ENCODE results near the gene SETD5.

Gene SETD5

DNA sequence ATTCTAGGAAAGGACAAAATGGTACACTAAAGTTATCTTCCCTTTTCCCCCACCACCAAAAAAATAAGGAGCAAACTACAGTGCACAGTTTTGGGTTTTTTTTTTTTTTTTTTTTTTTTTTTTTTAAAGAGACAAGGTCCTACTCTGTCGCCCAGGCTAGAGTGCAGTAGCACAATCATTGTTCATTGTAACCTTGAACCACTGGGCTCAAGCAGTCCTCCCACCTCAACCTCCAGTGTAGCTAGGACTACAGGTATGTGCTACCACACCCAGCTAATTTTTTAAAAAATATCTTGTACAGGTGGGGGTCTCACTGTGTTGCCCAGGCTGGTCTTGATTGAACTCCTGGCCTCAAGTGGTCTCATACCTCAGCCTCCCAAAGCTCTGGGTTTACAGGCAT is 14.9 kb downstream of the SETD5 start:
- H3K9me3 ChIP-seq (ENCODE audit: control insufficient read depth, insufficient read depth, low read length) = no peaks in the 10 kb centered on the region
- H3K9ac ChIP-seq (ENCODE audit: low read depth, low read length) = no peak overlapping the region
- peaks cover 4% of the 10 kb centered on the region; the same call in 1 of the 2 replicates for H3K36me3 ChIP-seq (ENCODE audit: insufficient read depth, low read length)
- no peaks in the 10 kb centered on the region; the same call in 1 of the 2 replicates for H3K4me1 ChIP-seq (ENCODE audit: insufficient read depth, low read length)

DNA sequence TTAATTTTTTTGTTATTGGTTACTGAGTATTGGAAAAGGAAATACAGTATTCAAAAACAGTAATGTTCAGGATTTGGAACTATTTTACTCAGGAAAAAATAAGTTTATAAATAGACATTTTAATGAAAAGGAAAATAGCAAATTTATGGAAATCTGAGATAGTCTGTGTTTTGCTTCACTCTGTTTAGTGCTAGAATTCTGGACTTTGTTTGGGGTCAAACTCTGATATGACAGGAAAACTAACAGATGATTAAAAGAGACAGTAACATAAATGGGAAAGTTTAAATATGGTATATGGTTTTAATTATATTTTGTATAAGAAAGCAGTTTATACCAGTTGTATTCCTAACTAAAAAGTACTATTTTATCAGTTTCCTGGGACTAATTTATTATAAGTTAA is 17.4 kb downstream of the SETD5 start:
- peaks cover 4% of the 10 kb centered on the region; the same call in 1 of the 2 replicates for H3K36me3 ChIP-seq (ENCODE audit: insufficient read depth, low read length)
- no peak overlapping the region for H3K9ac ChIP-seq (ENCODE audit: low read depth, low read length)
- no peaks in the 10 kb centered on the region for H3K9me3 ChIP-seq (ENCODE audit: control insufficient read depth, insufficient read depth, low read length)
- H3K4me1 ChIP-seq (ENCODE audit: insufficient read depth, low read length) = no peaks in the 10 kb centered on the region; the same call in 1 of the 2 replicates

DNA sequence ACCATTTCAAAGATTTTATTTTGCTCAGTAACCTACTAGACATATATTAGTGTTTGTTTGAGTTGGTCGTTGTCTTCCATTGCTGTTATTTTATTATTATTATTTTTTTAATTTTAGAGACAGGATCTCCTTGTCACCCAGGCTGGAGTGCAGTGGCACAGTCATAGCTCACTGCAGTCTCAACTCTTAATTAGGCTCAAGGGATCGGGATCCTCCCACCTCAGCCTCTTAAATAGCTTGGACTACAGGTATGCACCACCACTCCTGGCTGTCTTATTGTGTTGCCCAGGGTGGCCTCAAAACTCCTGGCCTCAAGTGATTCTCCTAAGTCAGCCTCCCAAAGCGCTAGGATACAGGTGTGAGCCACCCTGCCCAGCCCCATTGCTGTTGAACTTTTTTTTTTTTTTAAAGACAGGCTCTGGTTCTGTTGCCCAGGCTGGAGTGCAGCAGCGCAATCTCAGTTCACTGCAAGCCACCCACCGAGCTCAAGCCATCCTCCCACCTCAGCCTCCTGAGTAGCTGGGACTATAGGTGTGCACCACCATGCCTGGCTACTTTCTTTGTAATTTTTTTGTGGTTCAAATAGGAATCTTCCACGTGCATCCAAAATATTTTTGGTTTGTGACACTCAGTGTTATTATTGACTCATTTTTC is 18.2 kb downstream of the SETD5 start:
- no peaks in the 10 kb centered on the region for H3K9me3 ChIP-seq (ENCODE audit: control insufficient read depth, insufficient read depth, low read length)
- H3K36me3 ChIP-seq (ENCODE audit: insufficient read depth, low read length) = peaks cover 4% of the 10 kb centered on the region; the same call in 1 of the 2 replicates
- no peak overlapping the region for H3K9ac ChIP-seq (ENCODE audit: low read depth, low read length)
- H3K4me1 ChIP-seq (ENCODE audit: insufficient read depth, low read length) = no peaks in the 10 kb centered on the region; the same call in 1 of the 2 replicates

DNA sequence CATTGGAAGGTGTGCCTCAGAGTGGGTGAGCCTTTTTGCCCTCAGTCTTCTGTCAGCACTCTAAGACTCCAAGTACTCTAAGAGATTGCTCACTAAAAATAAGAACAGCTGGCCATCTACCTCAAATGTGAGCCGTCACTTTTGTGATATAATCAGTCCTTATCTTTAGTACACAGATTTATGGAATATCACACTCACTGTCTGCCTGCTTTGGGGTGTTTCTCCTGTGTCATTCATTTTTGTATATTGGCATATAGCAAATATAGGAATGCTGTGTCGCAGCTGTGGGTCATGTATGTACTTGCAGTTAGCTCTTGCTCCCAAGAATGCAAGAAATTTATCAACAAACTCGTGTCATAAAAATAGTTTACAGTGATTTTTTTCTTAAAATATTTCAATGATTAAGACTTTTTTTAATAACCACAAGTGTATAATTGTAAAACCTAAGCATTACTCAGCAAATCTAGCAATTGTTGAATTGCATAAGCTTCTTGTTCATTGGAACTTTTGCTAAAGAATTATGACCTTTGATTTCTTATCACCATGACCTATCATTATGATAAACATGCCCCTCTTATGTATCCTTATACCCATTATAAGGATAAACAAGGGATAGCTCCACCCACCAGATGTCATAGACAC is 18.8 kb downstream of the SETD5 start:
- H3K9me3 ChIP-seq (ENCODE audit: control insufficient read depth, insufficient read depth, low read length) = no peaks in the 10 kb centered on the region

DNA sequence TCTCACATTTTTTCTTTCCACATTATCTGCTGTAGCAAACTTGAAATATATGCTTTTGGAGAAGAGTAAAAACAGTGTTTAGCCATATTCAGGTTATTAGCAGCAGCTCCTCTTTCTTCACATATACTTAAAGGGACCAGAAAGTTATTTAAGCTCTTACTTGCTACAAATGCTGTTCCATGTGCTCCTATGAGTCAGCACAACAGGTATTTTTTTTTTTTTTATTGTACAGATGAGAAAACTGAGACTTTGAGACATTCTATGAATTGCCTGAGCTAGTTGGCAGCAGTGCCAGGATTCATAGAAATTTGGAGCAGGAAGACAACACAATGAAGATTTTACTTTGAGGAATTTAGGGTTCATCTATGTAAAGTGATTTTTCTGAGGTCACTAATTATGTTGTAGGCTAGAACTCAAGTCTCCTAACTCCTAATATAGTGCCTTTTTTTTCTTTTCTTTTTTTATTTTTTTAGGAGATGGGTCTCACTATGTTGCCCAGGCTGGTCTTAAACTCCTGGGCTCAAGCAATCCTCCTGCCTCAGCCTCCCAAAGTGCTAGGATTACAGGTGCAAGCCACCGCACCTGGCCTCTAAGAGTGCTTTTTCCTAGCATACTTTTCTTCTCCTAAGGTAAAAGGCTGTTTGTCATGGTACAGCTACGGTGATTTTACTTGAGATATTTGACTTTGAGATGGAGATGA is 23.6 kb downstream of the SETD5 start:
- Histone ChIP-seq H3K9me3 (ENCODE audit: control insufficient read depth, insufficient read depth, low read length) (no peaks in the 10 kb centered on the region), H3K9ac (ENCODE audit: low read depth, low read length) (no peak overlapping the region), H3K4me1 (ENCODE audit: insufficient read depth, low read length) (peaks cover 12% of the 10 kb centered on the region), H3K36me3 (ENCODE audit: insufficient read depth, low read length) (peaks cover 2% of the 10 kb centered on the region; the same call in 1 of the 2 replicates)

More for the DNA sequence above, 18.8 kb downstream of the SETD5 start:
- Histone ChIP-seq H3K9ac (ENCODE audit: low read depth, low read length) (no peak overlapping the region), H3K4me1 (ENCODE audit: insufficient read depth, low read length) (no peaks in the 10 kb centered on the region; the same call in 1 of the 2 replicates), H3K36me3 (ENCODE audit: insufficient read depth, low read length) (peaks cover 4% of the 10 kb centered on the region; the same call in 1 of the 2 replicates)

DNA sequence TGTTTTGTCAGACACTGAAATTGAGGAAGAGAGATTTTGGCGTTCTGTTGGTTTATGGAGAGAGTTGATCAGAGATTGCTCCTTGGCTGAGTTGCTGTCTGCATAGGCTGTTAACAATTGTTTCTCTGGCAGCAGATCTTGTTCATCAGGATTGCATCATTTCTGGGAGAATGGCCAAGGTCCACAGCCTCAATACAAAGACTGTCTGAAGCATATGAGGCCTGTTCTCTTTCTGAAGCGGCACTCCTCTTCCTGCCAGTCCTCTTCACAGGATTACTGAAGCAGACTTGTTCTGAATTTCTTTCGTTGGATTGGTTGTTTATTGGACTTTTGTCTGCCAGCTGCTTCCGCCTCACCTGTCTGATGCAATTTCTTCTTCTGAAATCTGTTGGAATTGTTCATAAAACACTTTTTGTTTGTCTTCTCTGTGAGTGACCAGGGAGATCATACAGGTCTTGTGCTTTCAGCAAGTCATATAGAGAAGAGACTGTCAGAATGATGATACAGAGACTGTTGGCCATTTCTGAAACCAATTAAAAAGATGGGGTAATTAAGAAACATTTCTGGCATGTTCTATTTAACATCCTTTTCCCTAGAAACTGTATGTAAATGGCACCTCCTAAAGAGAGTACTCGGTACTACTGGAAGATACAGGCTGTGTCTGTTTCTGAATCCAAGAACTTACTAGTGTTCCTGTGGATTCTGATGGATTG is 25.5 kb downstream of the SETD5 start:
- Histone ChIP-seq H3K9ac (ENCODE audit: low read depth, low read length) (peak overlapping the region; percentile 8; the same call in 1 of the 2 replicates), H3K9me3 (ENCODE audit: control insufficient read depth, insufficient read depth, low read length) (no peaks in the 10 kb centered on the region), H3K36me3 (ENCODE audit: insufficient read depth, low read length) (peaks cover 12% of the 10 kb centered on the region), H3K4me1 (ENCODE audit: insufficient read depth, low read length) (peaks cover 12% of the 10 kb centered on the region)

DNA sequence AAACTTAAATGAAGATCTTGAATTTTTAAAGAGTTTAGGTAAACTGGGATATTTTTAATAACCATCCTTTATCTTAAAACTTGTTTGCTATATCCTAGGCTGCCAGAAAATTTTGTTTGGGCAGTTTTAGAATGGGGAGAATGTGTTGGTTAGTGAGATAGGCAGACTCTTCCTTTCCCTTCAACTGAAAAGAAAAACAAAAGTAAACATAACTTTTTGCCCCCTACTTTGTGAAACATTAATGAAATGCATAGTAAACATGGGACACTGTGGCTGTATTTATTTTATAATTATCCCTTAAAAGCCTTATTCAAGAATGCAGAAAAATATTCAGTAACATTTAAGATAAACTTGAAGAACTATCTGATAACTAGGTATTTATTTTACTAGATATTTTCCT is 31.0 kb downstream of the SETD5 start:
- Histone ChIP-seq H3K36me3 (ENCODE audit: insufficient read depth, low read length) (peaks cover 44% of the 10 kb centered on the region), H3K9me3 (ENCODE audit: control insufficient read depth, insufficient read depth, low read length) (no peaks in the 10 kb centered on the region), H3K4me1 (ENCODE audit: insufficient read depth, low read length) (no peaks in the 10 kb centered on the region), H3K9ac (ENCODE audit: low read depth, low read length) (no peak overlapping the region)

DNA sequence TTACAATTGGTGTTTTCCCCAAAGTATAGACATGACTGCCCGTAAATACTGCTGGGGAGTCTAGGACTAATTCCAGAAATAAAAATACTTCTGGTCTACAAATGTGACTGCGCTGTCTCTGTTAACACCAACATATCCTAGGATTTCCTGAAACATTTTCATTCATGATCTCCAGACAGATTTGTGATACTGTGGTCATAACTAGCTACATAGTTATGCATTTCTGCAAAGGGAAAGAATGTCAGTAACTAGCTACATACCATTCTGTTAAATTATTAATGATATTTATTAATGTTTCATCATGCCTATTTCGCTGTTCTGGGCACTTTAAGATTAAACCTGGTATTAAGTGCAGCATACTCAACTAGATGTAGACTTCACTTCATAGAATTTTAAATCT is 33.3 kb downstream of the SETD5 start:
- H3K4me1 ChIP-seq (ENCODE audit: insufficient read depth, low read length) = no peaks in the 10 kb centered on the region
- peaks cover 63% of the 10 kb centered on the region for H3K36me3 ChIP-seq (ENCODE audit: insufficient read depth, low read length)
- no peaks in the 10 kb centered on the region for H3K9me3 ChIP-seq (ENCODE audit: control insufficient read depth, insufficient read depth, low read length)
- no peak overlapping the region for H3K9ac ChIP-seq (ENCODE audit: low read depth, low read length)

DNA sequence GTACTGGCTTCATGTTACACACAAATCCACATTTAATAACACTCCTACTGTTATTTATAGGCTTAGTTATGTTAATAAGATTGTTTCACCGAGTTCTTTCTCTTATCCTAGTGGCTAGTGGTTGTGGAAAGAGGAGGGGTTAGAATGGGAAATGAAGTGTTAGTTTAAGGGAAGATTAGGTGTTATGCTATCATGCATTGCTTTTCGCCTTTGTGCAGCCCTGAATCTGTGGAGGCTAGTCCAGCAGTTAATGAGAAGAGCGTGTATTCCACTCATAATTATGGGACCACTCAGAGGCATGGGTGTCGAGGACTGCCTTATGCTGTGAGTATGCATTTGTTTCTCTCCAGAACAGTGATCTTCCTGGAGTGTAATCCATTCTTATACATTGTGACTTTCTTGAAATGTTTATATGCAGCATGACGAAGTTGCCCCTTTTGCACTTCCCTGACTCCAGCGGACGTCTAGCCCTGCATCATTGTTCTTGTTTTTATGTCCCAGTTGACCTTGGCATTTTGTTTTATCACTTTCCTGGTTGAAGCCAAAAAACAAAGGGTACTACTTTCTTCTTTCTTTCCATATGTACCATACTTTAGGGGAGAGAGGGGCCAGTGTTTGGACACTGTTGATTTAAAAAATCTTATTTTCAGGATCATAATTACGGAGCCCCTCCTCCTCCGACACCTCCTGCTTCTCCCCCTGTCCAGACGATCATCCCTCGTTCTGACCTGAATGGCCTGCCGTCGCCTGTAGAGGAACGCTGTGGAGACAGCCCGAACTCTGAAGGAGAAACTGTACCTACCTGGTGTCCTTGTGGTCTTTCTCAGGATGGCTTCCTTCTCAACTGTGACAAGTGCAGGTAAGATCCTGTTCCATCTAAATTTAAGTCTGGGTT is 36.5 kb downstream of the SETD5 start:
- Histone ChIP-seq H3K9ac (ENCODE audit: low read depth, low read length) (no peak overlapping the region), H3K4me1 (ENCODE audit: insufficient read depth, low read length) (no peaks in the 10 kb centered on the region), H3K36me3 (ENCODE audit: insufficient read depth, low read length) (peaks cover 67% of the 10 kb centered on the region), H3K9me3 (ENCODE audit: control insufficient read depth, insufficient read depth, low read length) (no peaks in the 10 kb centered on the region)

DNA sequence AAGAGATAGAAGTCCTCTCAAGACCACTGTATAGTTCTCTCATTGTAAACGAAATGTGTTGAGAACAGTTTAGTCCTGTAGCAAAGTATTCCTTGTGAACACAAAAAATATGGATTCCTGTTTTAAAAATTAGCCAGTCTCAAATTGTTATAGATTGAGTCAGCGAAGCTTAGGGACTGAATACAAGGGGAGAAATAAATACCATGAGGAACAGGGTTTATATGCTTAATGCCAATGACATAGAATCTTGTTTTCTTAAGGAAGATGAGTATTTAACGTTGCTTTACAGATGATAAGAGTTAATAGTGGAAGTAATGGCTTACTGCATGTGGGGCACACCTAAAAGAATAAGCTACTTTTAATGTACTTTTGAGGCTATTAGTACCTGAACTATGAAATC is 37.9 kb downstream of the SETD5 start:
- Histone ChIP-seq H3K4me1 (ENCODE audit: insufficient read depth, low read length) (no peaks in the 10 kb centered on the region), H3K9ac (ENCODE audit: low read depth, low read length) (no peak overlapping the region), H3K9me3 (ENCODE audit: control insufficient read depth, insufficient read depth, low read length) (no peaks in the 10 kb centered on the region), H3K36me3 (ENCODE audit: insufficient read depth, low read length) (peaks cover 58% of the 10 kb centered on the region)

DNA sequence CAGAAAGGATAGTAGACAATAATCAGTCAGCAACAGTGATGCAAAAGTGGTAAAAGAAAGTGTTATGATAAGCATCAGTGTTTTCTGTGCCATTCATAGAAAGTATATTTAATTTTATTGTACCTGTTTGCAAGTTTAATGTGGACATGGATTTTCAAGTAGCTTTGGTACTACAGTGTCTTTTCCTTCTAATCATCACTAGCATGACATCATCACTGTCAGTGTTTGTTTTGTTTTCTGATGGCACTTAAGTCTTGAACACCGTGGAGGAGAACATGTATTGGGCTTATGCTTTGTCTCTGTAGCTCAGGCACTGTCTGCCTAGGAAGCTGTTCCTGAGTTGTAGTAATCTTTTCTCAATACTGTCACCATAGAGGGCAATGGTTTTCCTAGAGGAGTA is 41.9 kb downstream of the SETD5 start:
- Histone ChIP-seq H3K36me3 (ENCODE audit: insufficient read depth, low read length) (peaks cover 73% of the 10 kb centered on the region), H3K9ac (ENCODE audit: low read depth, low read length) (no peak overlapping the region), H3K9me3 (ENCODE audit: control insufficient read depth, insufficient read depth, low read length) (no peaks in the 10 kb centered on the region), H3K4me1 (ENCODE audit: insufficient read depth, low read length) (no peaks in the 10 kb centered on the region)

DNA sequence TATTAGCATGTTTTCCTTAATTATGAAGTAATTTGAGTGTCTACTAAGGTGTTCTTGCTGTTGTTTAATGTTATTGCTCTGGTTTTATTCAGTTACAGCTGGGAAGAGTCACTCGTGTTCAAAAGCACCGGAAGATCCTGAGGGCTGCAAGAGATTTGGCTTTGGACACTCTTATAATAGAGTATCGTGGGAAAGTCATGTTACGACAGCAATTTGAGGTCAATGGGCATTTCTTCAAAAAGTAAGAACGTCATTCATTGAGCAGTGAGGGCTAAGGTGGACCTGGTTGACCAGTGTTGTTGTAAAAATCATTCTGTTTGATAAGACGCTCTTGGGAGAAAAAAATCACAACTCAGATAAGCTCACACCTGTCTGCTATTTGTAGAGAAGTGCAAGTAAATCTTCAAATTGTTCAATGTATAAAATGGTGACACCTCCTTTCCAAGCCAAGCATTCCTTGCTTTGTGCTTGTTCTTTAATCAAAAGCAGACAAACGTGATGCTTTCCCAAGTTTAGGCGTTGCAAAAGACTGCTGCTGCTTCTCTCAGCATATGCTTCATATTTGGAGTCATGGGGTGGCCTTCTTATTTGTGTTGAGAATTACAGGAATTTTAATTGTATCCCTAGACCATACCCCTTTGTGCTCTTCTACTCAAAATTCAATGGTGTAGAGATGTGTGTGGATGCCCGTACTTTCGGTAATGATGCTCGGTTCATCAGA is 44.2 kb downstream of the SETD5 start:
- no peaks in the 10 kb centered on the region for H3K9me3 ChIP-seq (ENCODE audit: control insufficient read depth, insufficient read depth, low read length)
- no peaks in the 10 kb centered on the region for H3K4me1 ChIP-seq (ENCODE audit: insufficient read depth, low read length)
- peaks cover 70% of the 10 kb centered on the region for H3K36me3 ChIP-seq (ENCODE audit: insufficient read depth, low read length)
- H3K9ac ChIP-seq (ENCODE audit: low read depth, low read length) = no peak overlapping the region

DNA sequence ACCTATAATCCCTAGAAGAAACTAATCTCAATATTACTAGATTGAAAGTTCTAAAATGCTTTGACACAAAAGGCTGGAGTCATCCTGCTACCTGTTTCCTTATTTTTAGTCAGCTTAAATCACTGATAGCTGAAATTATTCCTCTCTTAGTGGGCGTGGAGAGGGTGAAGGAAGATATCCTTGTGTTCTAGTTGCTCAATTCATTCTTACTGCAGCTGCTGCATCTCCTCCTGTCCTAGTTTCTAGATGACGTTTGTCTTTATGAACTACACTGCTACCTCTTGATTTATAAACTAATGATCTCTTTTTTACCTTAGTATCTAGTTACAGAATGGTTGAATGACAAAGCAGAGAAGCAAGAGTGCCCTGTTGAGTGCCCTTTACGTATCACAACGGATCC is 50.7 kb downstream of the SETD5 start:
- H3K36me3 ChIP-seq (ENCODE audit: insufficient read depth, low read length) = peaks cover 61% of the 10 kb centered on the region
- H3K9me3 ChIP-seq (ENCODE audit: control insufficient read depth, insufficient read depth, low read length) = no peaks in the 10 kb centered on the region
- no peaks in the 10 kb centered on the region for H3K4me1 ChIP-seq (ENCODE audit: insufficient read depth, low read length)
- H3K9ac ChIP-seq (ENCODE audit: low read depth, low read length) = no peak overlapping the region

Measured in ES-I3 (cell line).